Ishikawa (cell line): ENCODE measurements around the gene ASTN2.

ENCODE experiments used
- CEBPB ChIP-seq: IDR thresholded peaks from 2 replicates; pipeline ENCODE4 v1.6.1; 2012
- CREB1 ChIP-seq: IDR thresholded peaks from 2 replicates; pipeline ENCODE4 v1.6.1; 2012; ENCODE audit warnings: low read depth
- EGR1 ChIP-seq: IDR thresholded peaks from 2 replicates; pipeline ENCODE4 v1.6.1; 2012
- EP300 ChIP-seq: IDR thresholded peaks from 2 replicates; pipeline ENCODE4 v1.6.1; 2012; ENCODE audit warnings: borderline replicate concordance
- FOXM1 ChIP-seq: IDR thresholded peaks from 2 replicates; pipeline ENCODE4 v1.6.1; 2012; ENCODE audit warnings: low read depth, borderline replicate concordance
- NFIC ChIP-seq: IDR thresholded peaks from 2 replicates; pipeline ENCODE4 v1.6.1; 2012
- RAD21 ChIP-seq: IDR thresholded peaks from 2 replicates; pipeline ENCODE4 v1.6.1; 2012; ENCODE audit warnings: low read depth
- TAF1 ChIP-seq: IDR thresholded peaks from 2 replicates; pipeline ENCODE4 v1.6.1; 2012; ENCODE audit warnings: low read depth, mild to moderate bottlenecking
- TCF12 ChIP-seq: IDR thresholded peaks from 2 replicates; pipeline ENCODE4 v1.6.1; 2012; ENCODE audit warnings: low read depth
- TEAD4 ChIP-seq: IDR thresholded peaks from 2 replicates; pipeline ENCODE4 v1.6.1; 2012
- YY1 ChIP-seq: IDR thresholded peaks from 2 replicates; pipeline ENCODE4 v1.6.1; 2012; ENCODE audit warnings: low read depth
- ZBTB7A ChIP-seq: IDR thresholded peaks from 2 replicates; pipeline ENCODE4 v1.6.1; 2012; ENCODE audit warnings: low read depth
- TF ChIP-seq, protein P1 (sequence below): IDR thresholded peaks from 2 replicates; pipeline ENCODE4 v1.6.1; 2012; ENCODE audit warnings: low read depth, mild to moderate bottlenecking
- TF ChIP-seq, protein P2 (sequence below): IDR thresholded peaks from 2 replicates; pipeline ENCODE4 v1.6.1; 2012
- TF ChIP-seq, protein P3 (sequence below): IDR thresholded peaks from 2 replicates; pipeline ENCODE4 v1.6.1; 2012

Gene ASTN2

DNA sequence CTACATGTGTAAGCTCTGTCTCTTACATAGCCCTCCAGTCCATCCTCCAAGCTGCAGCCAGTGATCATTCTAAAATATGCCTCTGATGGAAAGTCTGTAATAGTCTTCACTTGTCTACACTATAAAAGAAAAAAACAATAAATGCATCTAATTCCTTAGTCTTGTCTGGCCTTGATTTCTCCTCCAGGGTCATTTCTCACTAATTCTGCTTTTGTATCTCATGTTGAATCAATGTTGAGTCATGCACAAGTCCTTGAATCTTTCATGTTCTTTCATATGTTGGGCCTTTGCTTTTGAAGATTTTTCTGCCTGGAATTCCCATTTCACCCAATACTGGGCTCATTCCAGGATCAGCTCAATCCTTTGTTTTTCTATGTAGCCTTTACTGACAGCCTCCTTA is 848.9 kb downstream of the ASTN2 start:
- TF ChIP-seq, protein P1, sequence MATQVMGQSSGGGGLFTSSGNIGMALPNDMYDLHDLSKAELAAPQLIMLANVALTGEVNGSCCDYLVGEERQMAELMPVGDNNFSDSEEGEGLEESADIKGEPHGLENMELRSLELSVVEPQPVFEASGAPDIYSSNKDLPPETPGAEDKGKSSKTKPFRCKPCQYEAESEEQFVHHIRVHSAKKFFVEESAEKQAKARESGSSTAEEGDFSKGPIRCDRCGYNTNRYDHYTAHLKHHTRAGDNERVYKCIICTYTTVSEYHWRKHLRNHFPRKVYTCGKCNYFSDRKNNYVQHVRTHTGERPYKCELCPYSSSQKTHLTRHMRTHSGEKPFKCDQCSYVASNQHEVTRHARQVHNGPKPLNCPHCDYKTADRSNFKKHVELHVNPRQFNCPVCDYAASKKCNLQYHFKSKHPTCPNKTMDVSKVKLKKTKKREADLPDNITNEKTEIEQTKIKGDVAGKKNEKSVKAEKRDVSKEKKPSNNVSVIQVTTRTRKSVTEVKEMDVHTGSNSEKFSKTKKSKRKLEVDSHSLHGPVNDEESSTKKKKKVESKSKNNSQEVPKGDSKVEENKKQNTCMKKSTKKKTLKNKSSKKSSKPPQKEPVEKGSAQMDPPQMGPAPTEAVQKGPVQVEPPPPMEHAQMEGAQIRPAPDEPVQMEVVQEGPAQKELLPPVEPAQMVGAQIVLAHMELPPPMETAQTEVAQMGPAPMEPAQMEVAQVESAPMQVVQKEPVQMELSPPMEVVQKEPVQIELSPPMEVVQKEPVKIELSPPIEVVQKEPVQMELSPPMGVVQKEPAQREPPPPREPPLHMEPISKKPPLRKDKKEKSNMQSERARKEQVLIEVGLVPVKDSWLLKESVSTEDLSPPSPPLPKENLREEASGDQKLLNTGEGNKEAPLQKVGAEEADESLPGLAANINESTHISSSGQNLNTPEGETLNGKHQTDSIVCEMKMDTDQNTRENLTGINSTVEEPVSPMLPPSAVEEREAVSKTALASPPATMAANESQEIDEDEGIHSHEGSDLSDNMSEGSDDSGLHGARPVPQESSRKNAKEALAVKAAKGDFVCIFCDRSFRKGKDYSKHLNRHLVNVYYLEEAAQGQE: no peak
- no peak for TF ChIP-seq FOXM1
- no peak for TF ChIP-seq NFIC
- TF ChIP-seq TEAD4: no peak
- no peak for TF ChIP-seq CREB1
- TF ChIP-seq TAF1: no peak
- no peak for TF ChIP-seq EGR1
- TF ChIP-seq YY1: no peak
- TF ChIP-seq, protein P2, sequence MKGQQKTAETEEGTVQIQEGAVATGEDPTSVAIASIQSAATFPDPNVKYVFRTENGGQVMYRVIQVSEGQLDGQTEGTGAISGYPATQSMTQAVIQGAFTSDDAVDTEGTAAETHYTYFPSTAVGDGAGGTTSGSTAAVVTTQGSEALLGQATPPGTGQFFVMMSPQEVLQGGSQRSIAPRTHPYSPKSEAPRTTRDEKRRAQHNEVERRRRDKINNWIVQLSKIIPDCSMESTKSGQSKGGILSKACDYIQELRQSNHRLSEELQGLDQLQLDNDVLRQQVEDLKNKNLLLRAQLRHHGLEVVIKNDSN: no peak
- no peak for TF ChIP-seq ZBTB7A

DNA sequence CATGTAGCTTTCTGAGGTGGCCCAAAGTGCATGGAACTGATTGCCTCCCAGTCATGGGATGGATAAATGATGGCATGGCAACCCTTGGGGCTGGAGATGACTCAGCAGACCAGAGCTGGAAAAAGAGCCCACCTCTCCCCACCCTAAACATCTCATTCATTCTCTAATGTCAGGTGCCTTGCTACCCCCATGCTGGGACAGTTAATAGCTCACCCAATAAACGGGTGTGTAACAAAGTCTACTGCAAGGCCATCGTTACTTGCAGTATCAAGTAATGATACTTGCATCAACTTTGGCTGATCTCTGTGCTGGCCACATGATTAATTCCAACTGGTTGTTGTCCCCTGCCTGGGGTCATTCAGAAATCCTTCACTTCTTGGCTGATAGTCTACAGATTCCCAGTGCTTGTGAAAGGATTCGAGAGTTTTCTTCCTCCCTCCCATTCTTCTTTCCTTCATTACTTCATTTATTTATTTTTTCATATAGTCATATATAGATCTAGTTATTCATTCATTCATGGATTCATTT is 850.5 kb downstream of the ASTN2 start:
- TF ChIP-seq CREB1 (no peak), TAF1 (no peak), NFIC (no peak), FOXM1 (no peak), YY1 (no peak), EP300 (no peak), ZBTB7A (no peak), TEAD4 (no peak), CEBPB (no peak), EGR1 (no peak)
- TF ChIP-seq, protein P1: no peak
- TF ChIP-seq, protein P3, sequence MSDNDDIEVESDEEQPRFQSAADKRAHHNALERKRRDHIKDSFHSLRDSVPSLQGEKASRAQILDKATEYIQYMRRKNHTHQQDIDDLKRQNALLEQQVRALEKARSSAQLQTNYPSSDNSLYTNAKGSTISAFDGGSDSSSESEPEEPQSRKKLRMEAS: no peak

DNA sequence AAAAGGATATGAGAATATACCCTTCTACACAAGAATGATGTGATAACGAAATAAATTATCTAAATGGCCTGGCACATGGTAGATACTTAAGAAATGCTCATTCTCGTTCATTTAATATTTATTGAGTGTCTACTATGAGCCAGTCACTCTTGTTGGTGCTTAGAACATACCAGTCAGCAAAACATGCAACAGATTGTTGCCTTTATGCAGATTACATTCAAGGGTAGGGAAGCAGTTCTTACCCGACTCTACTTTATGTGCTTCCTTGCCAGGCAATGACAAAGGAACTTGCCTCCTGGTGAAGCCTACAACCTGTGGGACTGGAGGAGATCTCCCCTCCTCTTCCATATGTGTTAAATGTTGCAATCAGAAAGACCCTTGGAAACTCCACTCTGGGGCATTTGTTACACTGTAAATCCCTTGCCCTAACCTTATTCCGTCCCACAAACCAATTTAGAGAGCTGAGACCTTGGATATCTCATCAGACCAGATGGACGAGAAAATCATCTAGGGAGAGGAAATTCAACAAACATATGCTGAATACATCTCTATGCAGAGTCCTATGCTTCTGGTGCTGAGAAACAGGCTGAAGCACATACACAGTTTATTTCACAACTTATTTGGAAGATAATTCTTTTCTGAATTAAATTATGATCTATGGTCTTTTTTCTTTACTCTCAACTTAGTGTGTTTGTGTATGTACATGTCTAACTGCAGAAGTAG is 855.9 kb downstream of the ASTN2 start:
- TF ChIP-seq FOXM1 (no peak), EGR1 (no peak), CEBPB (no peak), EP300 (no peak), CREB1 (no peak), RAD21 (no peak), TCF12 (no peak), TEAD4 (no peak), YY1 (no peak), TAF1 (no peak), ZBTB7A (no peak), NFIC (no peak)
- TF ChIP-seq, protein P3: no peak
- TF ChIP-seq, protein P2: no peak
- TF ChIP-seq, protein P1: no peak

DNA sequence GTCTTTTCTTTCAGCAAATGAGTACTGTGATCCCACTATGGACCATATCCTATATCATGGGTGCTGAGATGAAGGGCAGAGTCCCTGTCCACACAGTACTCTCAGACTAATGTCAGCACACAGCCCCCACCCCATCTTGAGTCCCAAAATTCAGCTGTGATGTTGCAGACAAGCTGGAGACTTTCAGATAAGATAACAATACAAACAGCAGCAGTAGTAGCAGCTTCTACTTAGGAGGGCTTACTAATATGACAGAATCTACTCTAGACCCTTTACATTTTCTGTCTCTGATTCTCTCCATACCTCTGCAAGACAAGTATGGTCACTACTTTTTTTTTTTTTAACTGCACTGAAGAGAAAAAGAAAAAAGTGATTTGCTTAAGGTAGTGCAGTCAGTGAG is 856.8 kb downstream of the ASTN2 start:
- TF ChIP-seq CREB1 (no peak), NFIC (no peak), YY1 (no peak), EGR1 (no peak), CEBPB (no peak), TCF12 (no peak), TAF1 (no peak), FOXM1 (no peak), ZBTB7A (no peak), RAD21 (no peak), EP300 (no peak), TEAD4 (no peak)
- TF ChIP-seq, protein P2: no peak
- TF ChIP-seq, protein P3: no peak
- TF ChIP-seq, protein P1: no peak
